Measurements from ENCODE around the gene PCK1. TPM values are rescaled to one million over a fixed set of nuclear protein-coding genes. Genes with fewer than 3 reads are reported as not detected.

Gene PCK1
- total RNA-seq, 1 donor from 2014 or later = under 0.01 TPM

- Histone ChIP-seq H3K4me3 (ENCODE audit: low read depth, low read length) (no peak overlapping the region), H3K36me3 (ENCODE audit: control insufficient read depth, insufficient read depth, low read length) (no peaks in the 10 kb centered on the region), H3K27me3 (ENCODE audit: control insufficient read depth, insufficient read depth, low read length) (peaks cover 36% of the 10 kb centered on the region)
- TF ChIP-seq CTCF (IDR thresholded peaks at IDR 0.05; ENCODE audit: insufficient read depth, low read length, poor library complexity, severe bottlenecking) = no peak
- DNase-seq (ENCODE audit: low read depth) = no peak
Measured at GRCh38 chr20:57546956-57547649, 13.8 kb upstream of the PCK1 start.

GRCh38 chr20:57548177-57549058 lies 12.5 kb upstream of the PCK1 start:
- DNase-seq (ENCODE audit: low read depth) = peak; percentile 2
- TF ChIP-seq CTCF (IDR thresholded peaks at IDR 0.05; ENCODE audit: insufficient read depth, low read length, poor library complexity, severe bottlenecking) = no peak
- Histone ChIP-seq H3K4me3 (ENCODE audit: low read depth, low read length) (no peak overlapping the region), H3K36me3 (ENCODE audit: control insufficient read depth, insufficient read depth, low read length) (no peaks in the 10 kb centered on the region), H3K27me3 (ENCODE audit: control insufficient read depth, insufficient read depth, low read length) (peaks cover 36% of the 10 kb centered on the region)

- Histone ChIP-seq H3K4me3 (ENCODE audit: low read depth, low read length) (no peak overlapping the region), H3K36me3 (ENCODE audit: control insufficient read depth, insufficient read depth, low read length) (no peaks in the 10 kb centered on the region), H3K27me3 (ENCODE audit: control insufficient read depth, insufficient read depth, low read length) (peaks cover 34% of the 10 kb centered on the region)
- no peak for TF ChIP-seq CTCF (IDR thresholded peaks at IDR 0.05; ENCODE audit: insufficient read depth, low read length, poor library complexity, severe bottlenecking)
- no peak for DNase-seq (ENCODE audit: low read depth)
Measured at GRCh38 chr20:57552471-57552870, 8.4 kb upstream of the PCK1 start.

GRCh38 chr20:57553376-57554018 lies 7.4 kb upstream of the PCK1 start:
- DNase-seq (ENCODE audit: low read depth) = no peak
- peaks cover 34% of the 10 kb centered on the region for H3K27me3 ChIP-seq (ENCODE audit: control insufficient read depth, insufficient read depth, low read length)
- no peaks in the 10 kb centered on the region for H3K36me3 ChIP-seq (ENCODE audit: control insufficient read depth, insufficient read depth, low read length)
- TF ChIP-seq CTCF (IDR thresholded peaks at IDR 0.05; ENCODE audit: insufficient read depth, low read length, poor library complexity, severe bottlenecking) = no peak
- no peak overlapping the region for H3K4me3 ChIP-seq (ENCODE audit: low read depth, low read length)

GRCh38 chr20:57555457-57556184 lies 5.3 kb upstream of the PCK1 start:
- no peak overlapping the region for H3K4me3 ChIP-seq (ENCODE audit: low read depth, low read length)
- DNase-seq (ENCODE audit: low read depth) = no peak
- peaks cover 31% of the 10 kb centered on the region for H3K27me3 ChIP-seq (ENCODE audit: control insufficient read depth, insufficient read depth, low read length)
- H3K36me3 ChIP-seq (ENCODE audit: control insufficient read depth, insufficient read depth, low read length) = no peaks in the 10 kb centered on the region
- no peak for TF ChIP-seq CTCF (IDR thresholded peaks at IDR 0.05; ENCODE audit: insufficient read depth, low read length, poor library complexity, severe bottlenecking)

All from kidney epithelial cell (primary cell).